ENCODE measurements around the gene NUPR1.
"Not testable (repeated sequence)": the region's sequence is repeated elsewhere in the genome, so short reads cannot be mapped to it uniquely, and the experiment has no call there.

GRCh38 chr16:28483361-28483760 lies 55.4 kb downstream of the NUPR1 start:
- TF ChIP-seq, protein P1, sequence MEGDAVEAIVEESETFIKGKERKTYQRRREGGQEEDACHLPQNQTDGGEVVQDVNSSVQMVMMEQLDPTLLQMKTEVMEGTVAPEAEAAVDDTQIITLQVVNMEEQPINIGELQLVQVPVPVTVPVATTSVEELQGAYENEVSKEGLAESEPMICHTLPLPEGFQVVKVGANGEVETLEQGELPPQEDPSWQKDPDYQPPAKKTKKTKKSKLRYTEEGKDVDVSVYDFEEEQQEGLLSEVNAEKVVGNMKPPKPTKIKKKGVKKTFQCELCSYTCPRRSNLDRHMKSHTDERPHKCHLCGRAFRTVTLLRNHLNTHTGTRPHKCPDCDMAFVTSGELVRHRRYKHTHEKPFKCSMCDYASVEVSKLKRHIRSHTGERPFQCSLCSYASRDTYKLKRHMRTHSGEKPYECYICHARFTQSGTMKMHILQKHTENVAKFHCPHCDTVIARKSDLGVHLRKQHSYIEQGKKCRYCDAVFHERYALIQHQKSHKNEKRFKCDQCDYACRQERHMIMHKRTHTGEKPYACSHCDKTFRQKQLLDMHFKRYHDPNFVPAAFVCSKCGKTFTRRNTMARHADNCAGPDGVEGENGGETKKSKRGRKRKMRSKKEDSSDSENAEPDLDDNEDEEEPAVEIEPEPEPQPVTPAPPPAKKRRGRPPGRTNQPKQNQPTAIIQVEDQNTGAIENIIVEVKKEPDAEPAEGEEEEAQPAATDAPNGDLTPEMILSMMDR (IDR thresholded peaks at IDR 0.05; ENCODE audit: insufficient read depth, low read length) = not testable (repeated sequence)
- TF ChIP-seq GABPA, POLR2AphosphoS5 (IDR thresholded peaks at IDR 0.05; ENCODE audit: low read depth): not testable (repeated sequence)

Measured in HL-60 (cell line).